Cardiac fibroblast (primary cell): Measurements from ENCODE around the gene CDC5L.
A peak's percentile ranks its signal among the peaks of the same experiment; 100 is the strongest.

Source experiments
- DNase-seq, 2 donors: peaks; one replicate each; pipeline versions ENCODE4 v3.0.0 to v3.0.0-alpha.2; 2010; ENCODE audit warnings: low read depth in 2 of 2
- H3K4me3 ChIP-seq, 2 donors: replicated peaks in 1 of 2; 1 replicate in 1 of 2; 2 replicates in 1 of 2; pipeline ENCODE4 v1.5.1; 2011; ENCODE audit warnings: low read depth in 2 of 2, low read length in 2 of 2, mild to moderate bottlenecking in 2 of 2, moderate library complexity in 1 of 2
- TF ChIP-seq, protein P1 (sequence below): IDR thresholded peaks from one replicate; pipeline ENCODE4 v1.5.1; 2011; ENCODE audit warnings: low read depth, mild to moderate bottlenecking, low read length, inconsistent platforms

The CDC5L gene

GRCh38 chr6:44359973-44360372, 27.5 kb upstream of the CDC5L start:
- no peak for DNase-seq
- no peak overlapping the region for H3K4me3 ChIP-seq
- TF ChIP-seq, protein P1, sequence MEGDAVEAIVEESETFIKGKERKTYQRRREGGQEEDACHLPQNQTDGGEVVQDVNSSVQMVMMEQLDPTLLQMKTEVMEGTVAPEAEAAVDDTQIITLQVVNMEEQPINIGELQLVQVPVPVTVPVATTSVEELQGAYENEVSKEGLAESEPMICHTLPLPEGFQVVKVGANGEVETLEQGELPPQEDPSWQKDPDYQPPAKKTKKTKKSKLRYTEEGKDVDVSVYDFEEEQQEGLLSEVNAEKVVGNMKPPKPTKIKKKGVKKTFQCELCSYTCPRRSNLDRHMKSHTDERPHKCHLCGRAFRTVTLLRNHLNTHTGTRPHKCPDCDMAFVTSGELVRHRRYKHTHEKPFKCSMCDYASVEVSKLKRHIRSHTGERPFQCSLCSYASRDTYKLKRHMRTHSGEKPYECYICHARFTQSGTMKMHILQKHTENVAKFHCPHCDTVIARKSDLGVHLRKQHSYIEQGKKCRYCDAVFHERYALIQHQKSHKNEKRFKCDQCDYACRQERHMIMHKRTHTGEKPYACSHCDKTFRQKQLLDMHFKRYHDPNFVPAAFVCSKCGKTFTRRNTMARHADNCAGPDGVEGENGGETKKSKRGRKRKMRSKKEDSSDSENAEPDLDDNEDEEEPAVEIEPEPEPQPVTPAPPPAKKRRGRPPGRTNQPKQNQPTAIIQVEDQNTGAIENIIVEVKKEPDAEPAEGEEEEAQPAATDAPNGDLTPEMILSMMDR, result no peak

- DNase-seq, result no peak
- H3K4me3 ChIP-seq, result no peak overlapping the region
- TF ChIP-seq, protein P1, result no peak
Measured at GRCh38 chr6:44361947-44362346, 25.6 kb upstream of the CDC5L start.

GRCh38 chr6:44363377-44363926, 24.1 kb upstream of the CDC5L start:
- H3K4me3 ChIP-seq, result no peak overlapping the region
- DNase-seq, result no peak
- TF ChIP-seq, protein P1, result no peak

DNA sequence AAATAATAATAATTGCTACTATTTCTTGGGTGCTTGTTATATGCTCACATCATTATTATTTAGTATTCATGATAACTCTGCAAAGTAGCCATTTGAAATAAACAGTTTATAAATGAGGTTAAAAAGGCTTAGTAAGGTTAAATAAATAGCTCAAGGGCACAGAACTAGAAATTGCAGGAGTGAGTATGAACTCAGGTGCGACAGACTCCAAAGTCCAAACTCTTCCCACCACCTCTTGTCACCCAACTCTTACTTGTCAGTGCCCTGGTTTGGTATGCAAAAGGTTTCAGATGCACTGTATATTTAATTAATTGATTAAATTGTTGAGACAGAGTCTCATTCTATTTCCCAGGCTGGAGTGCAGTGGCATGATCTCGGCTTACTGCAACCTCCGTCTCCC, 20.7 kb upstream of the CDC5L start:
- no peak overlapping the region for H3K4me3 ChIP-seq
- TF ChIP-seq, protein P1, result no peak
- no peak for DNase-seq

GRCh38 chr6:44367681-44368080, 19.8 kb upstream of the CDC5L start:
- DNase-seq, result peak in 1 of 2 donors; percentile 25
- TF ChIP-seq, protein P1, result no peak

GRCh38 chr6:44373051-44373450, 14.5 kb upstream of the CDC5L start:
- TF ChIP-seq, protein P1, result no peak
- no peak for DNase-seq
- H3K4me3 ChIP-seq, result no peak overlapping the region

More at GRCh38 chr6:44367681-44368080, 19.8 kb upstream of the CDC5L start:
- H3K4me3 ChIP-seq, result no peak overlapping the region

GRCh38 chr6:44373787-44374186, 13.7 kb upstream of the CDC5L start:
- DNase-seq, result peak in 1 of 2 donors; percentile 55
- TF ChIP-seq, protein P1, result no peak

More at GRCh38 chr6:44373787-44374186, 13.7 kb upstream of the CDC5L start:
- H3K4me3 ChIP-seq, result no peak overlapping the region
